Putamen (tissue), 1 donor: ENCODE measurements around the gene RTP2.
A peak's percentile ranks its signal among the peaks of the same experiment; 100 is the strongest.

Experiments used
- DNase-seq: peaks from one replicate; pipeline ENCODE4 v3.0.0-alpha.2; 2016; ENCODE audit warnings: low spot score

RTP2 gene

DNA sequence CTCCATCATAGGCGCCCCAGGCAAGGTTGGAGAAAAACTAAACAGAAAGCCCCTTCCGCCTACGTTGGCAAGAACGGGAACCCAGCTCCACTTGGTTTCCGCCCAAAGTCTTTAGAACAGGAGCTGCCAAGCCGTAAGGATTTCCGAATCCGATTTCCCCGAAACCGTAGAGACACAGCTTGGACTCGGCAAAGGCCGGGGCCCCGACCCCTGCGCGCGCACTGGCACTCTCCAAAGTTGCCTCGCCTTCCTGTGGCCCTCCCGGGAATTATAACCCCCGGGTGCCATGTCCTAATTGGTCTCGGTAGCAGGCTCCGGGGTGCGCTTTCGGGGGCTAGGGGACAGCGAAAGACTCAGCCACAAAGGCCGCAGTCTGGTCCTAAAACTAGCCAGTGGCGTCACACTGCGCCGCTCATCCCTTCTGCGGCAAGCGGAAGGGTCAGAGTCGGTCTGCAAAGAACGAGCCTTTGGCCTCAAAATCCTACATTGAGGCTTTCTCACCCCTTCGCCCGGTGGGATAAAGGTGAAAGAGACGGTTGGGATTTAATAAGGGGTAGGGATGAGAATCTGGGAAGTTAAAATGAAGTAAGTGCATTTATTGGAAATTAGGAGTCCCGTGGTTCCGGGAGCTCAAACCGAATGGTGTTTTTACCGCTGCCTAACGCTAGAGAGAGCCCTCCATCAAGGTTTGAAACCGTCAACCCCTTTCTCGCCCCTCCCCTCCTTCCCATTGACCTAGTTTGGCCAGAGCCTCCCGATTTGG, 36.2 kb upstream of the RTP2 start:
- DNase-seq = peak; percentile 95

DNA sequence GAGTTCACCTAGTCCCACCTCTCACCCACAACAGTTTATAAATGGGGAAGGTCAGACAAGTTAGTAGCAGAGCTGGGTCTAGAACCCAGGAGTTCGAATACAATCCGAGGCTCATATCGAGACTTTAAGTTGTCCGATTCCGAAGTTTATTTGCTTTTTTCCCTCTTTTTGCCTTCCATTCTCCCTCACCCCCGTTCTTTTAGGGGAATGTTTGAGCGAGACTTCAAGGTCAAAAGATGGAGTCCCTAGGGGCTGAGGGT, 35.6 kb upstream of the RTP2 start:
- no peak for DNase-seq

DNA sequence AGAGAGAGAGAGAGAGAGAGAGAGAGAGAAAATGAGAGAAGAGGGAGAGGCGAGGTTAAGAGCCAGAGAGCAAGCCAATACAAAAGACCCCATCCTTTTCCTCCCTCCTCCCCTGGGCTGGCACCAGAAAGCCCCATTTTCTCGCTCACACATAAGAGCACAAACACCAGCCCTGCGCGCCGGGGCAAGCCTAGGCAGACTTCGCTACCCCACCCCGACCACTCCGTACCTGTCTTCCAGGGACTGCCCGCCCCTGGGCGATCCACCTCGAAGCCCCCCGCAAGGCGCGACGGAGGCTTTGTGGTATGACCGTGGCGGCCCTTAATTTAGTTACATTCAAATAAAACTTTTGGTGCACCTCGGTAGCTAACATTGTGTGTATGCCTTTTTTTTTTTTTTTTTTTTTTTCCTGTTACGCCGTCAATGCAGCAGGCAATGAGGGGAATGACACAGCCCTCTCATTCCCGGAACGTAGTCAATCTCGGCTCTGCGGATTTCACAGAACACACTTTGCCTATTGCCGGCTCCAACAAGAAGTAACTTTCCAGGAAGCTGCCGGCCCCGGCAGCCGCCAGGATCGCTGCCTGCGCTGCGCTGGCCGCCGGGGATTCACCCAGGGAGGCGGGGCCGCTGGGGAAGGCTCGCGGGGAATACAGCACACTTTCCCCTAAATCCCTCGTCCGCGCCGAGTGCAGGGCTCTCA, 35.2 kb upstream of the RTP2 start:
- DNase-seq = peak; percentile 48

DNA sequence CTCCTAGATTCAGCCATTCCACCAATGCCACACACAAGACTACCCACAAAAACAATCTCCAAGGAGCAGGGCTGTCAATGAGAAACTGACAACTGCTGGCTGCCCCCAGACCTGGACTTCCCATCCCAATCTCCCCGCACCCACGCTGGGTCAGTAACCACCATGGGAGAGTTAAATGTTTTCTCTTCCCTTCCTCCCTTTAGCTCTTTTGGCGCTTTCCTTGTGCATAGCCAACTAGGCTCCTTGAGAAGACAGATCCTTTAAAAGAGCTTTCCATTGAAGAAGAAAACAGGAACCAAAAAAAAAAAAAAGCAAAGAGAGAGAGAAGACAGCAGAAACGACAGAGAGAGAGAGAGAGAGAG, 34.6 kb upstream of the RTP2 start:
- peak; percentile 25 for DNase-seq

DNA sequence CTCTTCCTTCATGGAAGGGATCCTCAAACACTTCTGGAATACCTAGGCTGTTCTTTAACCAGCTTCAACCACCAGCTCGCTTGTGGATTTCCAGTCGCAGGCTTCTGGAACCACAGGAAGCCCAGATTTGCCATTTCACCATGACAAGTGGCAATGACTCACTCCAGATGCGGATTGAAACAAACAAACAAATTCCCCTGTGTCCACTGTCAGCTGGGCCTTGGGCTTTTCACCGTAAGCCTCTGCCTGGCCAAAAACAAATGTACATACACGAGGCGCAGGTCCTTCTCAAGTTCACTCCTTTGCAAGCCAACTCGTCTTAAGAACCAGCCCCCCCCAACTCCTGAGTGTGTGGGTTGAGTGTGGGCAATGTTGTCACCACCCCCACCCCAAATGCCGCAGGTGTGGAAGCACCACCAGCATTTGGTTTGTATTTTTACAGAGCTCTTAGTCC, 34.1 kb upstream of the RTP2 start:
- peak; percentile 26 for DNase-seq

DNA sequence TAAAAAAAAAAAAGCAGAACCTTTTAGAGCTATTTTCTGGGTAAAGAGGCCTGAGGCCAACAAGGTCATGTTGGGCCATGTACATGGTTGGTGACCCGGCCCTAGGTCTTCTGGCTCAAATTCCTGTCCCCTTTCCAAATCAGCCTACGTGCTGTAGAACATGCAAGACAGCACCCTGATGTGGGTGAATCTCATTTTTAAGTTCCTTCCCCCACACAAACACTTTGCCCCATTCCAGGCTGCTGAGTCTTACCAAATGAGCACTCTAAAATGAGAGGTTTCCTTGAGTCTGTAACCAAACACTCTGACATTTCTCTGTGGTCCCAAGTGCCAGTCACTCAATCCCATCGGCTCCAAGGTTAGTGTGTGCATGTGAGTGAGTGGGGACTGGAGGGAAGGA, 33.5 kb upstream of the RTP2 start:
- DNase-seq = no peak

DNA sequence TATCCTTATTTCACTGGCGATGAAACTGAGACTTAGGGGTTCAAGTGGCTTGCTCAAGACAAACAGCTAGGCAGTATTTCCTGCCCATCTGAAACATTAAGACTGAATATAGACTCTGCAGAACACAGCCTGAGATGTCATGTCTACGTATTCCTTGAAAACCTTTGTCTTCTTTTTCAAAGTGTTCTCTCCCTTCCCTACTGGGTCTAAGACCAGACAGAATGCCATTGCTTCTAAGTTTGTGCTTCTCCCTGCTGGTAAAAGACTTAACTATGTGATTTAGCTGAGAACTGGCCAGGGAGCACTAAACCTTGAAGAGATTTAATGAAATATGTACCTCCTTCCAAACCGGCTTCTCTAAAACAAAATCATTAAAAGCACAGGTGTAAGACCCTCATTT, 33.0 kb upstream of the RTP2 start:
- DNase-seq = no peak

DNA sequence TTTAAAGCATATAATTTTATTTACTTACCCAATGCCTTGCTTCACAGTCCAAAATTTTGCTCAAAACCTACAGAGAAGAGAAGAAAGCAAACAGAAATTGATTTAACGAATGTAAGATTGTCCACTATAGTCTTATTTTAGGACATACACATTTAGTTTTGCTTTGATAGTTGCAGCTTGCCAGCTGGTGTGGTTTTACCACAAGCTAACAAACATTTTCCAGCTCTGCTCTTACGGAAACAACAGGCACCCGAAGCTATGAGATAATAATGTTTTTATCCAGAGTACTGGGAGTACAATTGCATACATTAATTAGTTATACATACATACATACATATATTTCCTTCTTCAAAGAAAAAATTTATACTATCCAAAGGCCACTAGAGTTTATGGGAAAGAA, 32.5 kb upstream of the RTP2 start:
- no peak for DNase-seq

DNA sequence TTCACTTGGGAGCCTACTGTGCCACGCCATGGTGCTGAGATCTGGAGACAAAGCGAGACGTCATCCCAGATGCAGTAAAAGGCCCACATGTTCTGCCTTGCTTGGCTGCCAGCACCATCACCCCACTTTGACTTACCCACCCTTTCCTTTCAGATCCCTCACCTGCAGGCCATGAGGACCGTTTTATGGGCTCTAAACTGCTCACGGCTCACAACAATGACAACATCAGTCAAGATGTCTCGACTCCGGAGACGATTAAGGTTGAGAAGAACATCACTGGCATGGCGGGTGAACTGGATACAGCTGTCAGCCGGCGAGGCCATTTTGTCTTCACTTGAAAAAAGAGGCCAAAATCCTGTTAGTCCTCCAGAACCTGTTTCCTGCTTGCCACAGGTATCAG, 31.0 kb upstream of the RTP2 start:
- no peak for DNase-seq

DNA sequence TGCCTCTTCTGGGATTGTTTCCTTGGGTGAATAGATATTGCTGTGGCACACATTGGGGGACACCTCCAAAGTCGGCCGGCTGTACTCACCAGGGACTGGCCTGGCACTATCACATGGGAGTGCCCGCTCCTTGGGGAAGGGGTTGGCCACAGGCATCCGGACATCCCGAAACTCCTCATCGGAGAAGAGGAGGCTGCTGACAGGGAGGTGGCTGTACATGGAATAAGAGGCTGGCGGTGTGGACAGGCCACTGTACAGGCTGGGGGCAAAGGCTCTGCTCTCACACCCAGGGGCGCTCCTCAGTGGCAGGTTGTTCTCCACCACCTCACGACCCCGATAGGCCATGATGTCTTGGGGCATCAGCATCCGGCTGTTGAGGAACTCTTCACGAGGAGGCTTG, 27.2 kb upstream of the RTP2 start:
- DNase-seq = no peak

DNA sequence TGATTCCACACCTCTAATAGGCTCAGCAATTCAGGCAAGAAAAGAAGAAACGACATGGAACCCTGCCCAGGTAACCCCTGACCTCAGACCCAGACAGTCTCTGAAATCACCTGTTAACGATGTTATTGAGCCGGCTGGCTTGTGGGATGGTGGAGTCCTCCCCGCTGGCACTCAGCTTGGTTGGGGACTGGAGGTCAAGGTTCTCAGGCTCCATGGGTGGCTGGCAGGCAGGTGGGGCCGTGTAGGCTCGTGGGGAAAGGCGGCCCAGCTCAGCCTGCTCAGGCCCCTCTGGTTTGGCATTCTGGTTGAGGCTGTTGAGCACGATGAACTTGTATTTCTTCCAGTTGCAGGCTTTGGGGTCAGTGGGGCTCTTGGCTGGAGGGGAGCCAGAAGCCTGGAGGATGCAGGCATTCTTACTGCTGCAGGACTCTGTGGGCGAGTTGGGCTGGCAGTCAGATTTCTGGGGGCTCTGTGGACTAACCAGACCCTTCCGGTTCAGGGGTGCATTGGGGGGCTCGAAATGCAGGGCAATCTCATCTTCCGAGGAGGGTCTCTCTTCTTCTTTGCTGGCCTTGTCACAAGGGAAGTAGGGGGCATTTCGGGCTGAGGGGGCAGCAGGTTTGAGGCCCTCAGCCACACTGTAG, 26.7 kb upstream of the RTP2 start:
- DNase-seq = no peak

DNA sequence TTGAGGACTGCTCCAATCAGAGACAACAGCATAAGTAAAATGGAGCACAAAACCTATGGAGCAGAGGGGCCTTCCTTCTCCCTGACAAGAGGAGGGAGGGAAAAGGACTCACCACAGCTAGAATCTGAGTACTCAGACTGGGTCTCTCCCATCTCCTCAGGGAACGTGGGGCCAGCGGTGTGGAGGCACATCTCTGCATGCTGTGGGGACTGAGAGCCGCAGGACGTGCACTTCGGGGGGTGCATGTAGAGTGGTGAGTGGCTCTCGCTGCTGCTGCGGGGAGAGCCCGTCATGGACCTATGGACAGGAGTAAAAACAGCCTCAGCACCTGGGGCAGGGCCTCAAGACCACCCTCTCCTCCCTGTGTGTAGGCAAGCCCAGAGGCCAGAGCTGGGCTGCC, 25.9 kb upstream of the RTP2 start:
- DNase-seq = no peak

DNA sequence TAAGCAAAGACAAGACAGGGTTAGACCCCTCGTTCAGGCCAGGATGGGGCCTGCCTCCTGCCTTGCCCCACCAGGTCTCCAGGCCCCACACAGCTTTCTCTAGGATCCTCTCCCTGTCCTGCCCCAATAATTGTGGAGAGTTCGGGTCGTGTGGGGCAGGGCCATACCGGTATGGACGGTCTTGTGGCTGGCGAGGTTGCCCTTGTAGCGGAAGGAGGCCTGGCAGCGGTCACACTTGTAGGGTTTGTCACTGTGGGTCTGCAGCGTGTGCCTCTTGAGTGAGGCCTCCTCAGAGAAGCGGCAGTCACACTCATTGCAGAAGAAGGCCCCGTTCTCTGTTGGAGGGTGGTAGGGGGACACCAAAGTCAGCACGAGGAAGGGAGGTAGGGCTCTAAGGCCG, 24.2 kb upstream of the RTP2 start:
- DNase-seq = no peak

DNA sequence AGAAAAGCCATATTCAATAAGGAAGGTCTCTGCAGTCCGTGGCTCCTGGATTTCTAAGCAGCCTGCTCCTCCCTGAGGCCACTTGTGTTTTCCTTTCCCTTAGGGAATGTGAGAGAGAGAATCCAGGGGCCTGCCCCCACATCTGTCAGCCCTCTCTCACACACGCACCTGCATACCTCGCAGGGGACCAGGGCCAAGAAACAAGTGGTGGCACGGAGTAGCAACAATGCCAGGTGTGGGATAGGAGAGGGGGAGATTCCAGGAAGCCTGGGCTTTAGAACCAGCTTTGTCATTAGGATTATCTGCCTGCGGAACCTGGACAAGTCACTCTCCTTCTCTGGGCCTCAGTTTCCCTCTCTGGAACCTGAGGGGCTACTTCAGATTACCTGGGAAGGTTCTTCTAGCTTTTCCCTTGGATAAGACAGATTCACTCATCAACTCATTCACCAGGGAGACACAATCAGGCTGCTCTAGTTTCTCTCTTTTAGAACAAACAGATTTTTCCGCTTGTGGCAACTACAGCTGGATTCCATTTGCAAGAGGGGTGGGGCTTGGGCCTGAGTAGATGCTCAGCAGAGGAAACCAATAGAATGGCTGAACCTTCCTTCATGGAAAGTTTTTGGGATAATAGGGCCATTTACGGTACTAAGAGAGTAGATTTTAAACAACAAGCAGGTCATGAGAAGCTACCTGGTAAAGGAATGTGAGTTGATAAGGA, 23.5 kb upstream of the RTP2 start:
- no peak for DNase-seq

DNA sequence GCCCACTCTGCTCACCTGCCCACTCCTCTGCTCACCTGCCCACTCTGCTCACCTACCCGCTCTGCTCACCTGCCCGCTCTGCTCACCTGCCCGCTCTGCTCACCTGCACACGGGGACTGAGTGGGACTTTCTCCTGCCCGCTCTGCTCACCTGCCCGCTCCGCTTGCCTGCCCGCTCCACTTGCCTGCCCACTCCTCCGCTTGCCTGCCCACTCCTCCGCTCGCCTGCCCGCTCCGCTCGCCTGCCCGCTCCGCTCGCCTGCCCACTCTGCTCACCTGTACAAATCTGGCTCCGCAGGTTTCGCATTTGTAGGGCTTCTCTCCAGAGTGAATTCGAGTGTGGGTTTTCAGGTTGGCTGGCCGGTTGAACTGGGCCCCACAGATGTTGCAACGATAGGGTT, 22.9 kb upstream of the RTP2 start:
- no peak for DNase-seq

DNA sequence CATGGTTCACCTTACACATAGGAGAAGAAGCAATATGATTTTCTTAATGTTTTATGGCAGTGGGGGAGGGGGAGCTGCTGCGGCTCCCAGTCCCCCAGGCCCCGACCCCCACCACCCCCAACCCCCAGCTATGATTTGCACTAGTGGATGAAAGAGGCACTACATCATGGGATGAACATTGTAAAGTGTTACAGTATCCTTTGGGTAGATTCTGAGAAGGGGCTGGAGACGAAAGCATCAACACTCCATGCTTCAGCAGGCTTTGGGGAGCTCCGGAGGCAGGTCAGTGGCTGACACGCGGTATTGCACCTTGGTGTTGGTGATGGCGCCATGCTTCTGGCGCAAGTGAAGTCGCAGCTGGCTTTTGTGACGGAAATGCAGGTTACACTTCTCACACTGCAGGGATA, 19.9 kb upstream of the RTP2 start:
- no peak for DNase-seq

DNA sequence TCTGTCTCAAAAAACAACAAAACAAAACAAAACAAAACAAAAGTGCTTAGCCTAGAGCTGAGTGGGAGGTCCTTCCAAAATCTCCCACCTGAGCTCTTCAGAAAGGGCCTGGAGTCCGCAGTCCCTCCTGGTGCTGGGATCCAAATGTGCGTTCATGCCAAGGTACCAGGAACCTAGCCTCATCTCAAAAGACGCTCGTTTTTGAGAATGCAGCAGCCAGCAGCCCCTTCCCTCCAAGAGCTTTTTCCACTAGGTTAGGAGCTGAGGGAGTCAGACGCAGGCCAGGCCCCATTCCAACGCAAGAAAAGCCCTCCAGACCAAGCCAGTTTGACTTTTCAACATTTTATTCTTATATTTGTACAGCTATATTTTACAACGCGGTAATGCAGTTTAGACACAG, 18.7 kb upstream of the RTP2 start:
- no peak for DNase-seq

DNA sequence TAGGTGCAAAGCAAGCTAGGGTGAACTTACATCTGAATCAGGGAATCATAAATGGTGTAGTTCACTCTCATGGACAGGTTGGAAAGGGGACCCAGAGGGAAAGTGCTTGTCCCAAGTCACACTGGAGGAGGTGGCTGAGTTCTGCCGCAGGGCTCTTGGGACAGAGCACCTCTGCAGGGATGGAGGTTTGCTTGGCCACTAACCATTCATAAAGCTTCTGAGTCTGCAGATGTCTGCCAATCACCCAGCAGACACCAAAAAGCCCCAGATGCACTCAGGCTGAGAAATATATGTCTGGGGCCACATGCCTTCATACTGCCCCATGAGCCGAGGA, 17.9 kb upstream of the RTP2 start:
- no peak for DNase-seq

DNA sequence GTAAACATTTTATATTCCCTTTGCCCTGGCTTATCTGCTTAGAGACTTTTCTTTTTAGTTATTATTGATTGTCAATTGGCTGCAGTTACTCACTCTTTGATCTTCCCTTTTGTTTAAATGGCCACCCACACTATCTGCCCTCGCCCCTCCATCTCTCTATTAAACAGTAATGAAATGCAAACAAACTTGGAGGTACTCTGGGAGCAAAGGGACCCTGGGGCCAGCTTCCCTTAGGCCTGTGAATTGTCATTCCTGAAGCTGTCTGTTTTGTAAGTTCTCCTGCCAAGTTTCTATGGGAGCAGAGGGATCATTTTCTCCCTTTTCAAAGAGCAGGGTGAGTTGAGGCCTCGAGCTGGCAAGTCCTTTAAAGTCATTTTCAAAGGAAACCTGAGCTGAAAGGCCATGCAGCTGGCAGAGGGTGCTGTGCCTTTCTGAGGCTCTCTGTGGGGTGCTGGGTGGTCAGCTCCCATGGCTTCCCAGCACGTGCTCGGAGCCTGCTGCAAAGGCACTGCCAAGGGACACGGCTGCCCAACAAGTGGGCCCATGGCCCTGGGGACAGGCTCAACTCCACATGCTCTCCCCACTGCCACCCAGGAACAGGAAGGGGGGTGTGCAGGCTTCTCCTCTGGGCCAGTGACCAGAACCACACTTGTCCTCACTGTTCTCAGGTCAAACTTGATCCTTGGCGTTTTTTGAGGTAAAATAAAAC, 17.4 kb upstream of the RTP2 start:
- DNase-seq = peak; percentile 58

DNA sequence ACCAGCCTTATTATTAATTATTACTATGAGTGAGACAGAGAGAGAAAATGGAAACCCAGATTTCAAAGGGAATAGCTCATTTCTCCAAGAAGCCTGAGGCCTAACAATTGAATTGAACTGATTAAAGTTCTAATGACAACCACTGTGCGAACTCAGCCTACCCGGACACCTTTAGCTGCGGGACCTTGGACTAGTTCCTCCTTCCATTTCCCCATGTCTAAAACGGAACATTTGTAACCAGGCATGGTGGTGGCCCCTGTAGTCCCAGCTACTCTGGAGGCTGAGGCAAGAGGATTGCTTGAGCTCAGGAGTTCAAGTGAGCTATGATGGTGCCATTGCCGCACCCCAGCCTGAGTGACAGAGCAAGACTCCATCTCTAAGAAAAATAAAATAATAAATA, 16.4 kb upstream of the RTP2 start:
- no peak for DNase-seq

DNA sequence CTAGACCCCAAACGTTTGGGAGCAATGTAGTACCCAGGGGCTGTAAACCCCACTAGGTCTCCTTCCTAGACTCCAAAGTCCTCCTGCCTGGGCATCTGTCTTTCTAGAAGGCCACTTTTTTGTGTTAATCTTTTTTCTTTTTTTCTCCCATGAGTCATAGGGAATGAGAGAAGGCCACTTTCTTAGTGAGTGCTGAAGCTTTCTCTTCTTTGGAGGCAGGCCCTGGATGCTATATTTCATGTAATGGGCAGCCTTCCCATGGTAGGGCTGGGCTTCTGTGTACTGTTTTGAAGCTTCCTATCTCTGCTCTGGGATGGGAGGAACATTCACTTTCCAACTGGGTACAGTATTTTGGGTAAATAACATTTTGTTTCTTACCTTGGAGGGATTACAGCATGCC, 15.2 kb upstream of the RTP2 start:
- DNase-seq = no peak

DNA sequence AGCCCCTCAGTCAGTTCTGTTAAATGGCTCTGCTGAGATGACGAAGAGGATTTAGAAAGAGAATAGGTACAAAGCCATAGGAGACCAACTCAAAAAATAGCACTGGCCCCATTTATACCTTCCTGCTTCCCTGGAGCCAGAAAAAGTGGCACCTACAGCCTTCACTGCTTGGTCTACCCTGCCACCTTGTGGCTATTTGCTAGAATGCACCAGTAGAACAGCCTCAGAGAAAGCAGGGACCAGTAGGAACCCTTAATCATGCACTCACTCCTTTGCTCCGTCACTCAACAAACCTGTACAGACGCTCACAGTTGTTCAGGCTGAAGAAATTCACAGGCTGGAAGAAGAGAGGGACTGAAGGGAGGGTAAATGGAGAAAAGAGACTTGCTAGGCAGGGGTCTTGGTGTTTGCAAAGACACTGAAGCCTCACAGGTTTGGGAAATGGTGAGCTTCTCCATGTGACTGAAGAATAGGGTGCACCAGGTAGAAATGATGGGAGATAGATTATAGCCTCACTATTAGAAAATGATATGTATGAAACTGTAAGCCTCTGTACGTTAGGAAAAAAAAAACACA, 12.1 kb upstream of the RTP2 start:
- DNase-seq = peak; percentile 71
